ENCODE measurements around the gene BANP.
"Not testable (repeated sequence)": the region's sequence is repeated elsewhere in the genome, so short reads cannot be mapped to it uniquely, and the experiment has no call there.

DNA sequence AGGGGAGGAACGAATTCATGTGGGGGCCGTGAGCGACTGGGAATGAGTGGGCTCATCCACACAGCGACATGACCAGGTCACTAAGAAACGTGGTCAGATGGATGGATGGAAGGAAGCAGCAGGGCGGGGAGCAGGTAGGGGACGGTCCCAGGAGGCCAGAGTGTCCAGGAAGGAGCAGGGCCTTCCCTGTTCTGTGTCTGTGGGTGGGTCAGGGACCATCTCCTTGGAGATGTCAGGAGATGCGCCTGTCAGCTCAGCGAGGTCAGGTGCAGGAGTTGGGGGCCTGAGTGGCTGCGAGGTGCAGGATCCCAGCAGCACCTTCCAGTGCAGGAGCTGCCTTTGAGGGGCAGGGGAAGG lies 85.4 kb downstream of the BANP start:
- TF ChIP-seq SP1 (IDR thresholded peaks at IDR 0.05); BHLHE40 (IDR thresholded peaks at IDR 0.05; ENCODE audit: borderline replicate concordance): not testable (repeated sequence)

Measured in HEK293T (cell line).